ENCODE measurements around the gene PLEKHH1.

The PLEKHH1 gene

DNA sequence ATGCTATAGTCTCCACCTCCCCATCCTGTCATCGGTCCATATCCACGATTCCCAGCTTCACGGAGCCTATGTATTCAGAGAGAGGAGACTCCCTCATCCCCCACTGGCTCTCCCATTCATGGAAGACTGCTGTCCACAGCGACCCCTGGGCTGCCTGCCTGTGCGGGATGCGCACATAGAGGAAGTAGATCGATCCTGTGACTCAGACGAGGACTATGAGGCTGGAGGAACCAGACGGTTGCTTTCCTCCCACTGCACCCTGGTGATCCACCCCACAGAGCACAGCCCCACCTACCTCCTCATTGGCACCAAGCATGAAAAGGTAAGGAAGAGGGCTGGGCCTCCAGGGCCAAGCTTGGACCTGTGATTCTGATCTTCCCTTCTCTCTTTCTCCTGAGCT lies 42.6 kb downstream of the PLEKHH1 start:
- no peaks in the 10 kb centered on the region for H3K36me3 ChIP-seq
- no peaks in the 10 kb centered on the region for H3K27me3 ChIP-seq
- TF ChIP-seq CTCF (IDR thresholded peaks at IDR 0.05; ENCODE audit: low read depth, low read length), result no peak

GRCh38 chr14:67576216-67576955 lies 43.3 kb downstream of the PLEKHH1 start:
- H3K4me1 ChIP-seq, result no peaks in the 10 kb centered on the region
- H3K36me3 ChIP-seq, result no peaks in the 10 kb centered on the region
- DNase-seq, result no peak
- H3K4me3 ChIP-seq (ENCODE audit: low read depth, low read length), result no peak overlapping the region
- H3K27me3 ChIP-seq, result no peaks in the 10 kb centered on the region
- H3K9me3 ChIP-seq, result no peaks in the 10 kb centered on the region
- TF ChIP-seq CTCF (IDR thresholded peaks at IDR 0.05; ENCODE audit: low read depth, low read length), result no peak

More for the DNA sequence above, 42.6 kb downstream of the PLEKHH1 start:
- H3K4me1 ChIP-seq, result no peaks in the 10 kb centered on the region
- no peaks in the 10 kb centered on the region for H3K9me3 ChIP-seq
- H3K4me3 ChIP-seq (ENCODE audit: low read depth, low read length), result no peak overlapping the region
- DNase-seq, result no peak

DNA sequence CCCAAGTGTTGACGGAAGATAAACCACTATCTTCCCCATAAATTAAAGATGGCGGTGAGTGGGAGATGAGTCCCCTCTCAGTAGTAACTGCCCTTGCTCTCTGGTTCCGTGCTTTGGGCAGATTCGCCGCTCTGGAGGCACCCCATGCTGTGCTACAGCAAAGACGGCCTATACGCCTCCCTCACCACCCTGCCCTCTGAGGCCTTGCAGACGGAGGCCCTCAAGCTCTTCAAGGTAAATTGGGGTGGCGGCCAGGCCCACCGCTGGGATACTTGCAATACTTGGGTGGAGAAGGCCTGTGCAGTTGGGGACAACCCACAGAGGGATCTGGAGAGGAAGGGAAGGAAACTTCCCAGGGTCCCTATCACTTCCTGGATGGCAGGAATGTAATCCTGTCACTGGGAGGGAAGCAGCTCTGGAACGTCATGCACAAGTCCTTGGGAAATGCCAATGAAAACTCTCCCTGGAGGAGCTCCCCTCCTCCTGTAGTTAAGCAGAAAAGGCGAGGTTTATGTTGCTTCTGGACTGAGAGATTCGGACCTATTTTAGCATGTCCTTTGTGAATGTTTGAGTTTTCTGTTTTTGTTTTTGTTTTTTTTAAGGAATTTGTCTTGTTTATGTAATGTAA lies 44.2 kb downstream of the PLEKHH1 start:
- Histone ChIP-seq H3K4me3 (ENCODE audit: low read depth, low read length) (no peak overlapping the region), H3K4me1 (no peaks in the 10 kb centered on the region), H3K9me3 (no peaks in the 10 kb centered on the region), H3K27me3 (no peaks in the 10 kb centered on the region), H3K36me3 (no peaks in the 10 kb centered on the region)
- DNase-seq, result no peak
- TF ChIP-seq CTCF (IDR thresholded peaks at IDR 0.05; ENCODE audit: low read depth, low read length), result no peak

- no peak for DNase-seq
- TF ChIP-seq CTCF (IDR thresholded peaks at IDR 0.05; ENCODE audit: low read depth, low read length), result no peak
- Histone ChIP-seq H3K36me3 (no peaks in the 10 kb centered on the region), H3K9me3 (no peaks in the 10 kb centered on the region), H3K4me1 (no peaks in the 10 kb centered on the region), H3K27me3 (no peaks in the 10 kb centered on the region), H3K4me3 (ENCODE audit: low read depth, low read length) (no peak overlapping the region)
Measured at GRCh38 chr14:67577909-67578749, 45.0 kb downstream of the PLEKHH1 start.

DNA sequence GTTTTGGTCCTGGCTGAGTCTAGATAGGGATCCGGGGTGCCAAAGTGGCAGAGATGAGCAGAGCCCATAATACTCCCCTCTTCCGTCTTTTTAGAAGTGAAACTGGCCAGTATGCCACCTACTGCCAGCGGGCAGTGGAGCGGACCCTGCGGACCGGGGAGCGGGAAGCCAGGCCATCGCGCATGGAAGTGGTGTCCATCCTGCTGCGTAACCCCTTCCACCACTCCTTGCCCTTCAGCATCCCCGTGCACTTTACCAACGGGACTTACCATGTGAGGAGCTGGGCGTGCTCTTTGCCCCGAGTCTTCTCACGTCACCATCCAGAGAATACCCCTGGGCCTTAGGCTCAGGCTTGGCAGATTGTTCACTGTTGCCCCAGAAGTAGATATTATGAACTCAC lies 46.0 kb downstream of the PLEKHH1 start:
- no peaks in the 10 kb centered on the region for H3K36me3 ChIP-seq
- H3K4me3 ChIP-seq (ENCODE audit: low read depth, low read length), result no peak overlapping the region
- no peak for DNase-seq
- H3K27me3 ChIP-seq, result no peaks in the 10 kb centered on the region
- H3K4me1 ChIP-seq, result no peaks in the 10 kb centered on the region
- no peaks in the 10 kb centered on the region for H3K9me3 ChIP-seq
- TF ChIP-seq CTCF (IDR thresholded peaks at IDR 0.05; ENCODE audit: low read depth, low read length), result no peak
